Activated gamma-delta T cell (primary cell): Measurements from ENCODE around the gene SMIM30.

Source experiments
- DNase-seq: peaks from one replicate; lab custom pipeline; 2025; lab: John Stamatoyannopoulos, UW

The SMIM30 gene

GRCh38 chr7:113100121-113100603 lies 18.2 kb downstream of the SMIM30 start:
- DNase-seq: no peak

- no peak for DNase-seq
Observed at GRCh38 chr7:113099284-113099919, 19.0 kb downstream of the SMIM30 start.

- DNase-seq: no peak
Observed at GRCh38 chr7:113094517-113095249, 23.7 kb downstream of the SMIM30 start.

- DNase-seq: no peak
Observed at GRCh38 chr7:113093561-113093960, 24.8 kb downstream of the SMIM30 start.

GRCh38 chr7:113092762-113093161 lies 25.6 kb downstream of the SMIM30 start:
- DNase-seq: no peak

GRCh38 chr7:113087071-113087998 lies 31.0 kb downstream of the SMIM30 start:
- DNase-seq: no peak

GRCh38 chr7:113086431-113086888 lies 31.9 kb downstream of the SMIM30 start, which contains the start of gene GPR85:
Gene GPR85, minus strand, starts transcription at chr7:113086827. Its CDS starts 2,106 bp downstream, at chr7:113084721.
- DNase-seq: peak; percentile 10

GRCh38 chr7:113085781-113086390 lies 32.5 kb downstream of the SMIM30 start:
- DNase-seq: no peak

- DNase-seq: no peak
Observed at GRCh38 chr7:113084496-113085172, 33.7 kb downstream of the SMIM30 start.

GRCh38 chr7:113083816-113084495 lies 34.4 kb downstream of the SMIM30 start:
- no peak for DNase-seq

GRCh38 chr7:113083132-113083815 lies 35.1 kb downstream of the SMIM30 start:
- no peak for DNase-seq

GRCh38 chr7:113078331-113078730 lies 40.0 kb downstream of the SMIM30 start:
- DNase-seq: no peak

- no peak for DNase-seq
Observed at GRCh38 chr7:113076703-113077102, 41.7 kb downstream of the SMIM30 start.

GRCh38 chr7:113071465-113071864 lies 46.9 kb downstream of the SMIM30 start:
- no peak for DNase-seq
